ENCODE measurements around the gene TRIM50. TPM values are rescaled to one million over a fixed set of nuclear protein-coding genes. Genes with fewer than 3 reads are reported as not detected.
"Not testable (repeated sequence)": the region's sequence is repeated elsewhere in the genome, so short reads cannot be mapped to it uniquely, and the experiment has no call there.

TRIM50 gene
- total RNA-seq, 1 experiment from 2014 or later = not detected

DNA sequence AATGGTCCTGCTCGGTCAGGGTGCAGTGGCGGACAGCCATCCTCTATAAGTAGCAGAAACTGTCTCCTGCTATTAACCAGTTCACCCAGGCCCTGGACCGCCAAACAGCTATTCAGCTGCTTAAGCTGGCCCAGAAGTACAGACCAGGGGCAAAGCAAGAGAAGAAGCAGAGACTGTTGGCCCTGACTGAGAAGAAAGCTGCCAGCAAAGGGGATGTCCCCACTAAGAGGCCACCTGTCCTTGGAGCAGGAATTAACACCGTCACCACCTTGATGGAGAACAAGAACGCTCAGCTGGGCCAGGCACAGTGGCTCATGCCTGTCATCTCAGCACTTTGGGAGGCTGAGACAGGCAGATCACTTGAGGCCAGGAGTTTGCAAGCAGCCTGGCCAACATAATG lies 13.6 kb downstream of the TRIM50 start:
- TF ChIP-seq EZH2 (IDR thresholded peaks at IDR 0.05; ENCODE audit: low read depth) = no peak
- TF ChIP-seq, protein P1, sequence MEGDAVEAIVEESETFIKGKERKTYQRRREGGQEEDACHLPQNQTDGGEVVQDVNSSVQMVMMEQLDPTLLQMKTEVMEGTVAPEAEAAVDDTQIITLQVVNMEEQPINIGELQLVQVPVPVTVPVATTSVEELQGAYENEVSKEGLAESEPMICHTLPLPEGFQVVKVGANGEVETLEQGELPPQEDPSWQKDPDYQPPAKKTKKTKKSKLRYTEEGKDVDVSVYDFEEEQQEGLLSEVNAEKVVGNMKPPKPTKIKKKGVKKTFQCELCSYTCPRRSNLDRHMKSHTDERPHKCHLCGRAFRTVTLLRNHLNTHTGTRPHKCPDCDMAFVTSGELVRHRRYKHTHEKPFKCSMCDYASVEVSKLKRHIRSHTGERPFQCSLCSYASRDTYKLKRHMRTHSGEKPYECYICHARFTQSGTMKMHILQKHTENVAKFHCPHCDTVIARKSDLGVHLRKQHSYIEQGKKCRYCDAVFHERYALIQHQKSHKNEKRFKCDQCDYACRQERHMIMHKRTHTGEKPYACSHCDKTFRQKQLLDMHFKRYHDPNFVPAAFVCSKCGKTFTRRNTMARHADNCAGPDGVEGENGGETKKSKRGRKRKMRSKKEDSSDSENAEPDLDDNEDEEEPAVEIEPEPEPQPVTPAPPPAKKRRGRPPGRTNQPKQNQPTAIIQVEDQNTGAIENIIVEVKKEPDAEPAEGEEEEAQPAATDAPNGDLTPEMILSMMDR (conservative IDR thresholded peaks at IDR 0.05) = no peak
- H3K4me3 ChIP-seq = no peak overlapping the region
- no peaks in the 10 kb centered on the region for H3K9me3 ChIP-seq (ENCODE audit: insufficient read depth, low read depth)
- ChIA-PET CTCF (no interaction called here), POLR2A (ENCODE audit: unreplicated experiment) (no interaction called here)
- H3K27ac ChIP-seq = no peak overlapping the region
- DNase-seq = no peak
- H3K27me3 ChIP-seq (ENCODE audit: insufficient read depth, low read depth) = no peaks in the 10 kb centered on the region
- H3K36me3 ChIP-seq (ENCODE audit: low read depth) = no peaks in the 10 kb centered on the region
- no peaks in the 10 kb centered on the region for H3K9me2 ChIP-seq (ENCODE audit: insufficient read depth)
- BruUV-seq (replicated peaks) = no TSS peak
- peaks cover 3% of the 10 kb centered on the region; the same call in 1 of the 2 replicates for H3K79me2 ChIP-seq (ENCODE audit: low read depth)
- H4K20me1 ChIP-seq (ENCODE audit: insufficient read depth) = no peaks in the 10 kb centered on the region
- H3F3A ChIP-seq (ENCODE audit: insufficient read depth, low read depth) = no peaks in the 10 kb centered on the region
- no peak overlapping the region for H2AFZ ChIP-seq
- H3K4me2 ChIP-seq = no peak overlapping the region
- peaks cover 2% of the 10 kb centered on the region for H3K4me1 ChIP-seq (replicated peaks; ENCODE audit: insufficient read depth)
- intact Hi-C loops (cut with micrococcal nuclease; ENCODE audit: unreplicated experiment) = no loop called here

- no peak overlapping the region for H3K4me2 ChIP-seq
- no peaks in the 10 kb centered on the region for H3K36me3 ChIP-seq (ENCODE audit: low read depth)
- H3K9me2 ChIP-seq (ENCODE audit: insufficient read depth) = no peaks in the 10 kb centered on the region
- BruUV-seq (replicated peaks) = no TSS peak
- no peaks in the 10 kb centered on the region for H3K9me3 ChIP-seq (ENCODE audit: insufficient read depth, low read depth)
- no peaks in the 10 kb centered on the region for H3F3A ChIP-seq (ENCODE audit: insufficient read depth, low read depth)
- H3K27me3 ChIP-seq (ENCODE audit: insufficient read depth, low read depth) = no peaks in the 10 kb centered on the region
- no peak overlapping the region for H3K4me3 ChIP-seq
- H3K27ac ChIP-seq = no peak overlapping the region
- no peak for DNase-seq
- peaks cover 5% of the 10 kb centered on the region; the same call in 1 of the 2 replicates for H3K79me2 ChIP-seq (ENCODE audit: low read depth)
- ChIA-PET CTCF (interaction anchor here (0.6 kb wide), 1 partner anchor 107 kb away, joined by 14 read pairs; no protein-coding TSS in a partner anchor), POLR2A (ENCODE audit: unreplicated experiment) (no interaction called here)
- intact Hi-C loops (cut with micrococcal nuclease; ENCODE audit: unreplicated experiment) = no loop called here
- no peak for TF ChIP-seq EZH2 (IDR thresholded peaks at IDR 0.05; ENCODE audit: low read depth)
- TF ChIP-seq, protein P1 (conservative IDR thresholded peaks at IDR 0.05) = no peak
- H3K4me1 ChIP-seq (replicated peaks; ENCODE audit: insufficient read depth) = peaks cover 5% of the 10 kb centered on the region
- H4K20me1 ChIP-seq (ENCODE audit: insufficient read depth) = no peaks in the 10 kb centered on the region
- H2AFZ ChIP-seq = no peak overlapping the region
Measured at GRCh38 chr7:73313521-73313906, 14.4 kb downstream of the TRIM50 start.

- no peaks in the 10 kb centered on the region for H3K27me3 ChIP-seq (ENCODE audit: insufficient read depth, low read depth)
- no peak overlapping the region for H3K4me3 ChIP-seq
- H3K4me2 ChIP-seq = no peak overlapping the region
- H2AFZ ChIP-seq = no peak overlapping the region
- intact Hi-C loops (cut with micrococcal nuclease; ENCODE audit: unreplicated experiment) = no loop called here
- H3K79me2 ChIP-seq (ENCODE audit: low read depth) = peaks cover 9% of the 10 kb centered on the region
- H3K4me1 ChIP-seq (replicated peaks; ENCODE audit: insufficient read depth) = peaks cover 5% of the 10 kb centered on the region
- no peaks in the 10 kb centered on the region for H3K9me3 ChIP-seq (ENCODE audit: insufficient read depth, low read depth)
- CTCF ChIA-PET = interaction anchor here (0.6 kb wide), 1 partner anchor 108 kb away, joined by 14 read pairs; no protein-coding TSS in a partner anchor
- DNase-seq = no peak
- no peaks in the 10 kb centered on the region for H3K9me2 ChIP-seq (ENCODE audit: insufficient read depth)
- H3K36me3 ChIP-seq (ENCODE audit: low read depth) = no peaks in the 10 kb centered on the region
- no peak overlapping the region for H3K27ac ChIP-seq
- BruUV-seq (replicated peaks) = no TSS peak
- H3F3A ChIP-seq (ENCODE audit: insufficient read depth, low read depth) = no peaks in the 10 kb centered on the region
- no peak for TF ChIP-seq EZH2 (IDR thresholded peaks at IDR 0.05; ENCODE audit: low read depth)
- TF ChIP-seq, protein P1 (conservative IDR thresholded peaks at IDR 0.05) = no peak
- no peaks in the 10 kb centered on the region for H4K20me1 ChIP-seq (ENCODE audit: insufficient read depth)
- POLR2A ChIA-PET (ENCODE audit: unreplicated experiment) = no interaction called here
Measured at GRCh38 chr7:73312831-73313520, 14.9 kb downstream of the TRIM50 start.

- Histone ChIP-seq H3K4me1 (replicated peaks; ENCODE audit: insufficient read depth) (peaks cover 11% of the 10 kb centered on the region), H3K79me2 (ENCODE audit: low read depth) (peaks cover 25% of the 10 kb centered on the region)
- H3K9me2 ChIP-seq (ENCODE audit: insufficient read depth); H3F3A ChIP-seq (ENCODE audit: insufficient read depth, low read depth); H3K27ac ChIP-seq; CTCF ChIA-PET; H4K20me1 ChIP-seq (ENCODE audit: insufficient read depth); H3K36me3 ChIP-seq (ENCODE audit: low read depth); H2AFZ ChIP-seq; H3K27me3 ChIP-seq (ENCODE audit: insufficient read depth, low read depth); intact Hi-C loops (cut with micrococcal nuclease; ENCODE audit: unreplicated experiment); H3K9me3 ChIP-seq (ENCODE audit: insufficient read depth, low read depth); BruUV-seq (replicated peaks); H3K4me2 ChIP-seq; DNase-seq; H3K4me3 ChIP-seq; POLR2A ChIA-PET (ENCODE audit: unreplicated experiment): not testable (repeated sequence)
Measured at GRCh38 chr7:73311421-73311820, 16.5 kb downstream of the TRIM50 start.

All from PC-9 (cell line).